Sigmoid colon (tissue), 4 donors: ENCODE data around the gene MEGF6.

ENCODE experiments used
- EP300 ChIP-seq, 4 donors: sonication (generic); formaldehyde crosslinking; IDR thresholded peaks; one replicate each; pipeline ENCODE4 v1.6.1; 2017; ENCODE audit warnings: antibody characterized with exemption in 4 of 4
- TF ChIP-seq, protein P1 (sequence below), 4 experiments: fragments of 450-650 bp in 3 of 4; fragments of 200-600 bp in 1 of 4; IDR thresholded peaks; one replicate each; pipeline ENCODE4 v1.5.1; 2016 to 2019; ENCODE audit warnings: antibody characterized with exemption in 4 of 4, mild to moderate bottlenecking in 3 of 4, moderate library complexity in 2 of 4

DNA sequence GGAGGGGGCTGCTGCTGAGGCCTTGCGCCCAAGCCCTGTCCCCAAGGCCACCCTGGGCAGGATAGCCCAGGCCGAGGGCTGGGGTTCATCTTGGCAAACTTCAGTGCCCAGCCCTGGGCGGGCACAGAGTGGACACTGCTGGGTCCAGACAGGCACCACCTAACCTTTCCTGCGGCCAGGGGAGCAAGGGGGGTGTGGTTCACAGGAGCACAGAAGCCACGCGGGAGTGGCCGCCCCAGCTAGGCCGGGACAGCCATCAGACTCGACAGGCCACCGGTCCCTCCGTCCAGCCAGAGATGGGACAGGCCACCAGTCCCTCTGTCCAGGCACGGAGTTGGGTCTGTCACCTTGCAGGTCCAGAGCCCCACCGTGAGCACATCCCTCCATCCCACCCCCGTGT lies 127.9 kb downstream of the MEGF6 start:
- no peak for TF ChIP-seq EP300 (IDR thresholded peaks at IDR 0.05)
- TF ChIP-seq, protein P1, sequence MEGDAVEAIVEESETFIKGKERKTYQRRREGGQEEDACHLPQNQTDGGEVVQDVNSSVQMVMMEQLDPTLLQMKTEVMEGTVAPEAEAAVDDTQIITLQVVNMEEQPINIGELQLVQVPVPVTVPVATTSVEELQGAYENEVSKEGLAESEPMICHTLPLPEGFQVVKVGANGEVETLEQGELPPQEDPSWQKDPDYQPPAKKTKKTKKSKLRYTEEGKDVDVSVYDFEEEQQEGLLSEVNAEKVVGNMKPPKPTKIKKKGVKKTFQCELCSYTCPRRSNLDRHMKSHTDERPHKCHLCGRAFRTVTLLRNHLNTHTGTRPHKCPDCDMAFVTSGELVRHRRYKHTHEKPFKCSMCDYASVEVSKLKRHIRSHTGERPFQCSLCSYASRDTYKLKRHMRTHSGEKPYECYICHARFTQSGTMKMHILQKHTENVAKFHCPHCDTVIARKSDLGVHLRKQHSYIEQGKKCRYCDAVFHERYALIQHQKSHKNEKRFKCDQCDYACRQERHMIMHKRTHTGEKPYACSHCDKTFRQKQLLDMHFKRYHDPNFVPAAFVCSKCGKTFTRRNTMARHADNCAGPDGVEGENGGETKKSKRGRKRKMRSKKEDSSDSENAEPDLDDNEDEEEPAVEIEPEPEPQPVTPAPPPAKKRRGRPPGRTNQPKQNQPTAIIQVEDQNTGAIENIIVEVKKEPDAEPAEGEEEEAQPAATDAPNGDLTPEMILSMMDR (IDR thresholded peaks at IDR 0.05), result no peak
